Measurements from ENCODE around the gene BCL11B.

- TF ChIP-seq CTCF (IDR thresholded peaks at IDR 0.05) = no peak
- TF ChIP-seq EZH2 (IDR thresholded peaks at IDR 0.05) = no peak
Observed at GRCh38 chr14:99282261-99283050, 10.5 kb upstream of the BCL11B start.

Data from neural progenitor cell (in vitro differentiated cells).